Activated CD8-positive, alpha-beta memory T cell treated with anti-CD3 and anti-CD28 coated beads for 1 hour (primary cell): ENCODE data around the gene ZMYND11.
"Not testable (repeated sequence)": the region's sequence is repeated elsewhere in the genome, so short reads cannot be mapped to it uniquely, and the experiment has no call there.

Source experiments
- DNase-seq, 2 donors: peaks; one replicate each; pipeline ENCODE4 v3.0.0-alpha.2; 2020; ENCODE audit warnings: low read depth in 1 of 2; ENCODE audit errors: extremely low read depth in 1 of 2

The ZMYND11 gene

GRCh38 chr10:241966-242643 lies 106.8 kb downstream of the ZMYND11 start:
- DNase-seq: no peak

- no peak for DNase-seq
Observed at GRCh38 chr10:244227-244626, 109.0 kb downstream of the ZMYND11 start.

- no peak for DNase-seq
Observed at GRCh38 chr10:246431-246830, 111.2 kb downstream of the ZMYND11 start.

GRCh38 chr10:247480-247879 lies 112.2 kb downstream of the ZMYND11 start:
- no peak for DNase-seq

- no peak for DNase-seq
Observed at GRCh38 chr10:248307-248706, 113.1 kb downstream of the ZMYND11 start.

- DNase-seq: no peak
Observed at GRCh38 chr10:251982-252582, 116.8 kb downstream of the ZMYND11 start.

- DNase-seq: no peak
Observed at GRCh38 chr10:260819-261429, 125.7 kb downstream of the ZMYND11 start.

- not testable (repeated sequence) for DNase-seq
Observed at GRCh38 chr10:264160-265073, 129.2 kb downstream of the ZMYND11 start.

GRCh38 chr10:265074-265440 lies 129.8 kb downstream of the ZMYND11 start:
- DNase-seq: not testable (repeated sequence)

- not testable (repeated sequence) for DNase-seq
Observed at GRCh38 chr10:265816-266588, 130.7 kb downstream of the ZMYND11 start.

- DNase-seq: no peak
Observed at GRCh38 chr10:266974-267425, 131.7 kb downstream of the ZMYND11 start.

GRCh38 chr10:267705-268104 lies 132.4 kb downstream of the ZMYND11 start:
- DNase-seq: no peak

GRCh38 chr10:269440-270074 lies 134.3 kb downstream of the ZMYND11 start:
- DNase-seq: no peak

GRCh38 chr10:271201-271600 lies 135.9 kb downstream of the ZMYND11 start:
- no peak for DNase-seq

GRCh38 chr10:271722-272121 lies 136.5 kb downstream of the ZMYND11 start:
- no peak for DNase-seq

- DNase-seq: no peak
Observed at GRCh38 chr10:273088-273487, 137.8 kb downstream of the ZMYND11 start.

- no peak for DNase-seq
Observed at GRCh38 chr10:274866-275265, 139.6 kb downstream of the ZMYND11 start.

- DNase-seq: no peak
Observed at GRCh38 chr10:275680-276079, 140.4 kb downstream of the ZMYND11 start.

- no peak for DNase-seq
Observed at GRCh38 chr10:277963-278362, 142.7 kb downstream of the ZMYND11 start.

GRCh38 chr10:278707-279106 lies 143.5 kb downstream of the ZMYND11 start:
- DNase-seq: no peak
